Measurements from ENCODE around the gene SCFD2.

SCFD2 gene

GRCh38 chr4:53021754-53022512 lies 343.9 kb downstream of the SCFD2 start:
- no peaks in the 10 kb centered on the region for H3K4me1 ChIP-seq (ENCODE audit: control insufficient read depth, insufficient read depth, low read length)
- WGBS, 2 experiments = 93 to 95% methylated on average over 2 of the region's 2 CpGs
- no peaks in the 10 kb centered on the region for H3K36me3 ChIP-seq (ENCODE audit: control insufficient read depth, insufficient read depth, low read length)
- no peak overlapping the region for H3K27ac ChIP-seq (ENCODE audit: insufficient read depth, low read depth, low read length, poor library complexity, severe bottlenecking)
- H3K27me3 ChIP-seq (ENCODE audit: control insufficient read depth, insufficient read depth, low read length, poor library complexity, severe bottlenecking) = no peaks in the 10 kb centered on the region
- H3K9me3 ChIP-seq (ENCODE audit: control insufficient read depth, low read length) = no peaks in the 10 kb centered on the region
- H3K4me3 ChIP-seq (ENCODE audit: insufficient read depth, low read depth, low read length) = no peak overlapping the region

- no peak overlapping the region for H3K4me3 ChIP-seq (ENCODE audit: insufficient read depth, low read depth, low read length)
- WGBS, 2 experiments = 79 to 88% methylated on average over 5 to 6 of the region's 6 CpGs
- H3K36me3 ChIP-seq (ENCODE audit: control insufficient read depth, insufficient read depth, low read length) = no peaks in the 10 kb centered on the region
- H3K4me1 ChIP-seq (ENCODE audit: control insufficient read depth, insufficient read depth, low read length) = no peaks in the 10 kb centered on the region
- no peak overlapping the region for H3K27ac ChIP-seq (ENCODE audit: insufficient read depth, low read depth, low read length, poor library complexity, severe bottlenecking)
- H3K9me3 ChIP-seq (ENCODE audit: control insufficient read depth, low read length) = no peaks in the 10 kb centered on the region
- H3K27me3 ChIP-seq (ENCODE audit: control insufficient read depth, insufficient read depth, low read length, poor library complexity, severe bottlenecking) = no peaks in the 10 kb centered on the region
These were observed 346.1 kb downstream of the SCFD2 start for GRCh38 chr4:53019485-53020382.

- Histone ChIP-seq H3K9me3 (ENCODE audit: control insufficient read depth, low read length) (no peaks in the 10 kb centered on the region), H3K27ac (ENCODE audit: insufficient read depth, low read depth, low read length, poor library complexity, severe bottlenecking) (no peak overlapping the region), H3K4me1 (ENCODE audit: control insufficient read depth, insufficient read depth, low read length) (no peaks in the 10 kb centered on the region), H3K36me3 (ENCODE audit: control insufficient read depth, insufficient read depth, low read length) (no peaks in the 10 kb centered on the region), H3K27me3 (ENCODE audit: control insufficient read depth, insufficient read depth, low read length, poor library complexity, severe bottlenecking) (no peaks in the 10 kb centered on the region), H3K4me3 (ENCODE audit: insufficient read depth, low read depth, low read length) (no peak overlapping the region)
- WGBS, 2 experiments = 95 to 96% methylated on average over 3 of the region's 3 CpGs
These were observed 347.4 kb downstream of the SCFD2 start for GRCh38 chr4:53018471-53018870.

- 98 to 100% methylated on average over 2 to 5 of the region's 5 CpGs for WGBS, 2 experiments
- H3K4me1 ChIP-seq (ENCODE audit: control insufficient read depth, insufficient read depth, low read length) = no peaks in the 10 kb centered on the region
- no peak overlapping the region for H3K27ac ChIP-seq (ENCODE audit: insufficient read depth, low read depth, low read length, poor library complexity, severe bottlenecking)
- no peaks in the 10 kb centered on the region for H3K27me3 ChIP-seq (ENCODE audit: control insufficient read depth, insufficient read depth, low read length, poor library complexity, severe bottlenecking)
- no peaks in the 10 kb centered on the region for H3K9me3 ChIP-seq (ENCODE audit: control insufficient read depth, low read length)
- H3K4me3 ChIP-seq (ENCODE audit: insufficient read depth, low read depth, low read length) = no peak overlapping the region
- H3K36me3 ChIP-seq (ENCODE audit: control insufficient read depth, insufficient read depth, low read length) = no peaks in the 10 kb centered on the region
These were observed 349.6 kb downstream of the SCFD2 start for GRCh38 chr4:53016099-53016820.

GRCh38 chr4:53015681-53016080 lies 350.2 kb downstream of the SCFD2 start:
- 21 to 34% methylated on average over 4 to 5 of the region's 5 CpGs for WGBS, 2 experiments
- Histone ChIP-seq H3K9me3 (ENCODE audit: control insufficient read depth, low read length) (no peaks in the 10 kb centered on the region), H3K27me3 (ENCODE audit: control insufficient read depth, insufficient read depth, low read length, poor library complexity, severe bottlenecking) (no peaks in the 10 kb centered on the region), H3K4me3 (ENCODE audit: insufficient read depth, low read depth, low read length) (no peak overlapping the region), H3K36me3 (ENCODE audit: control insufficient read depth, insufficient read depth, low read length) (no peaks in the 10 kb centered on the region), H3K4me1 (ENCODE audit: control insufficient read depth, insufficient read depth, low read length) (no peaks in the 10 kb centered on the region), H3K27ac (ENCODE audit: insufficient read depth, low read depth, low read length, poor library complexity, severe bottlenecking) (no peak overlapping the region)

GRCh38 chr4:53014881-53015280 lies 351.0 kb downstream of the SCFD2 start:
- H3K27me3 ChIP-seq (ENCODE audit: control insufficient read depth, insufficient read depth, low read length, poor library complexity, severe bottlenecking) = no peaks in the 10 kb centered on the region
- WGBS, 2 experiments = 86% methylated on average over 2 of the region's 2 CpGs; no CpG with 5 or more reads in 1 of the 2 experiments
- H3K27ac ChIP-seq (ENCODE audit: insufficient read depth, low read depth, low read length, poor library complexity, severe bottlenecking) = no peak overlapping the region
- no peaks in the 10 kb centered on the region for H3K4me1 ChIP-seq (ENCODE audit: control insufficient read depth, insufficient read depth, low read length)
- no peaks in the 10 kb centered on the region for H3K36me3 ChIP-seq (ENCODE audit: control insufficient read depth, insufficient read depth, low read length)
- no peak overlapping the region for H3K4me3 ChIP-seq (ENCODE audit: insufficient read depth, low read depth, low read length)
- H3K9me3 ChIP-seq (ENCODE audit: control insufficient read depth, low read length) = no peaks in the 10 kb centered on the region

GRCh38 chr4:53013873-53014775 lies 351.7 kb downstream of the SCFD2 start:
- 93 to 94% methylated on average over 5 of the region's 5 CpGs for WGBS, 2 experiments
- Histone ChIP-seq H3K4me3 (ENCODE audit: insufficient read depth, low read depth, low read length) (no peak overlapping the region), H3K27ac (ENCODE audit: insufficient read depth, low read depth, low read length, poor library complexity, severe bottlenecking) (no peak overlapping the region), H3K27me3 (ENCODE audit: control insufficient read depth, insufficient read depth, low read length, poor library complexity, severe bottlenecking) (no peaks in the 10 kb centered on the region), H3K9me3 (ENCODE audit: control insufficient read depth, low read length) (no peaks in the 10 kb centered on the region), H3K4me1 (ENCODE audit: control insufficient read depth, insufficient read depth, low read length) (no peaks in the 10 kb centered on the region), H3K36me3 (ENCODE audit: control insufficient read depth, insufficient read depth, low read length) (no peaks in the 10 kb centered on the region)

- 83 to 96% methylated on average over 1 of the region's 1 CpG for WGBS, 2 experiments
- no peaks in the 10 kb centered on the region for H3K27me3 ChIP-seq (ENCODE audit: control insufficient read depth, insufficient read depth, low read length, poor library complexity, severe bottlenecking)
- no peaks in the 10 kb centered on the region for H3K36me3 ChIP-seq (ENCODE audit: control insufficient read depth, insufficient read depth, low read length)
- no peaks in the 10 kb centered on the region for H3K9me3 ChIP-seq (ENCODE audit: control insufficient read depth, low read length)
- no peak overlapping the region for H3K27ac ChIP-seq (ENCODE audit: insufficient read depth, low read depth, low read length, poor library complexity, severe bottlenecking)
- H3K4me3 ChIP-seq (ENCODE audit: insufficient read depth, low read depth, low read length) = no peak overlapping the region
- H3K4me1 ChIP-seq (ENCODE audit: control insufficient read depth, insufficient read depth, low read length) = no peaks in the 10 kb centered on the region
These were observed 353.1 kb downstream of the SCFD2 start for GRCh38 chr4:53012738-53013137.

- Histone ChIP-seq H3K36me3 (ENCODE audit: control insufficient read depth, insufficient read depth, low read length) (no peaks in the 10 kb centered on the region), H3K27me3 (ENCODE audit: control insufficient read depth, insufficient read depth, low read length, poor library complexity, severe bottlenecking) (no peaks in the 10 kb centered on the region), H3K9me3 (ENCODE audit: control insufficient read depth, low read length) (no peaks in the 10 kb centered on the region), H3K27ac (ENCODE audit: insufficient read depth, low read depth, low read length, poor library complexity, severe bottlenecking) (no peak overlapping the region), H3K4me1 (ENCODE audit: control insufficient read depth, insufficient read depth, low read length) (no peaks in the 10 kb centered on the region), H3K4me3 (ENCODE audit: insufficient read depth, low read depth, low read length) (no peak overlapping the region)
- WGBS, 2 experiments = 82 to 94% methylated on average over 2 of the region's 2 CpGs
These were observed 354.5 kb downstream of the SCFD2 start for GRCh38 chr4:53011259-53011905.
